CD4-positive, alpha-beta T cell treated with Interleukin-21 for 1 hour (primary cell): ENCODE measurements around the gene TRDN.
"Not testable (repeated sequence)": the region's sequence is repeated elsewhere in the genome, so short reads cannot be mapped to it uniquely, and the experiment has no call there.

Experiments used
- DNase-seq: peaks from one replicate; pipeline ENCODE4 v3.0.0-alpha.2; 2020

TRDN gene

GRCh38 chr6:123233336-123233735, 403.4 kb downstream of the TRDN start:
- no peak for DNase-seq

- DNase-seq = not testable (repeated sequence)
Measured at GRCh38 chr6:123227789-123228188, 409.0 kb downstream of the TRDN start.

- no peak for DNase-seq
Measured at GRCh38 chr6:123226398-123226797, 410.4 kb downstream of the TRDN start.

GRCh38 chr6:123224077-123224476, 412.7 kb downstream of the TRDN start:
- no peak for DNase-seq

GRCh38 chr6:123223461-123223860, 413.3 kb downstream of the TRDN start:
- DNase-seq = no peak

- no peak for DNase-seq
Measured at GRCh38 chr6:123215211-123215610, 421.5 kb downstream of the TRDN start.

- DNase-seq = no peak
Measured at GRCh38 chr6:123214433-123214832, 422.3 kb downstream of the TRDN start.

GRCh38 chr6:123213921-123214320, 422.8 kb downstream of the TRDN start:
- DNase-seq = no peak

GRCh38 chr6:123211777-123212545, 424.8 kb downstream of the TRDN start:
- no peak for DNase-seq

- DNase-seq = no peak
Measured at GRCh38 chr6:123210645-123211044, 426.1 kb downstream of the TRDN start.

GRCh38 chr6:123207967-123208510, 428.7 kb downstream of the TRDN start:
- no peak for DNase-seq

- DNase-seq = no peak
Measured at GRCh38 chr6:123203928-123204327, 432.8 kb downstream of the TRDN start.

- DNase-seq = no peak
Measured at GRCh38 chr6:123201869-123202372, 434.8 kb downstream of the TRDN start.

- no peak for DNase-seq
Measured at GRCh38 chr6:123193298-123193697, 443.5 kb downstream of the TRDN start.

- no peak for DNase-seq
Measured at GRCh38 chr6:123189816-123190215, 446.9 kb downstream of the TRDN start.

- no peak for DNase-seq
Measured at GRCh38 chr6:123182998-123183397, 453.8 kb downstream of the TRDN start.

- no peak for DNase-seq
Measured at GRCh38 chr6:123176706-123177105, 460.0 kb downstream of the TRDN start.

GRCh38 chr6:123171341-123172115, 465.2 kb downstream of the TRDN start:
- no peak for DNase-seq

- no peak for DNase-seq
Measured at GRCh38 chr6:123169774-123170095, 467.0 kb downstream of the TRDN start.

- DNase-seq = no peak
Measured at GRCh38 chr6:123168892-123169773, 467.6 kb downstream of the TRDN start.

- DNase-seq = no peak
Measured at GRCh38 chr6:123168466-123168865, 468.3 kb downstream of the TRDN start.
